ENCODE data around the gene YWHAH. TPM values are rescaled to one million over a fixed set of nuclear protein-coding genes. Genes with fewer than 3 reads are reported as not detected.
"Not testable (repeated sequence)": the region's sequence is repeated elsewhere in the genome, so short reads cannot be mapped to it uniquely, and the experiment has no call there.

The YWHAH gene
- total RNA-seq, 8 experiments from 2014 or later, result 49.9 to 226 (median 106) TPM

- in situ Hi-C loops (cut with MboI; ENCODE audit: low pct_unique_long_range_greater_than_20kb in 2 of 9, low sequenced_read_pairs in 9 of 9, unreplicated experiment in 9 of 9), result loop anchor here in 3 of 9 experiments (5.0 to 25.0 kb wide), 5 partner anchors 104 to 484 kb away; partner anchors contain the start of genes BPIFC (in 1 of the 3) and FBXO7 (in 1 of the 3)
- H3K27ac ChIP-seq, result no peak overlapping the region
- H3K4me3 ChIP-seq, result no peak overlapping the region
- ATAC-seq (replicated peaks in 6 of 8), result peak in 1 of 8 experiments; percentile 6
- peaks cover 2 to 16% of the 10 kb centered on the region in 2 donors for H3K4me1 ChIP-seq (replicated peaks in 1 of 2)
- WGBS, 10 experiments, result 63 to 100% (median 88%) methylated on average over 1 to 3 of the region's 3 CpGs; no CpG with 5 or more reads in 4 of the 10 experiments
These were observed 33.6 kb downstream of the YWHAH start for GRCh38 chr22:31977939-31978338.

GRCh38 chr22:31980628-31981027 is 36.3 kb downstream of the YWHAH start:
- H3K4me3 ChIP-seq, result no peak overlapping the region
- 13 to 100% (median 50%) methylated on average over 1 to 3 of the region's 4 CpGs; no CpG with 5 or more reads in 4 of the 10 experiments for WGBS, 10 experiments
- peaks cover 2 to 16% of the 10 kb centered on the region in 2 donors for H3K4me1 ChIP-seq (replicated peaks in 1 of 2)
- H3K27ac ChIP-seq, result no peak overlapping the region
- ATAC-seq (replicated peaks in 6 of 8), result no peak
- in situ Hi-C loops (cut with MboI; ENCODE audit: low pct_unique_long_range_greater_than_20kb in 2 of 9, low sequenced_read_pairs in 9 of 9, unreplicated experiment in 9 of 9), result loop anchor here in 3 of 9 experiments (25.0 kb wide), 3 partner anchors 107 to 482 kb away; partner anchors contain the start of genes BPIFC (in 1 of the 3) and FBXO7 (in 1 of the 3)

GRCh38 chr22:31981976-31982375 is 37.6 kb downstream of the YWHAH start:
- not testable (repeated sequence) for ATAC-seq (replicated peaks in 6 of 8); H3K4me3 ChIP-seq; H3K27ac ChIP-seq
- WGBS, 10 experiments, result 33 to 100% (median 78%) methylated on average over 2 to 4 of the region's 8 CpGs; no CpG with 5 or more reads in 5 of the 10 experiments
- in situ Hi-C loops (cut with MboI; ENCODE audit: low pct_unique_long_range_greater_than_20kb in 2 of 9, low sequenced_read_pairs in 9 of 9, unreplicated experiment in 9 of 9), result loop anchor here in 3 of 9 experiments (25.0 kb wide), 3 partner anchors 105 to 480 kb away; partner anchors contain the start of genes BPIFC (in 1 of the 3) and FBXO7 (in 1 of the 3)
- H3K4me1 ChIP-seq (replicated peaks in 1 of 2), result peaks cover 2 to 14% of the 10 kb centered on the region in 2 donors

- WGBS, 10 experiments, result 8 to 94% (median 42%) methylated on average over 1 to 5 of the region's 6 CpGs; no CpG with 5 or more reads in 3 of the 10 experiments
- no peak for ATAC-seq (replicated peaks in 6 of 8)
- in situ Hi-C loops (cut with MboI; ENCODE audit: low pct_unique_long_range_greater_than_20kb in 2 of 9, low sequenced_read_pairs in 9 of 9, unreplicated experiment in 9 of 9), result loop anchor here in 3 of 9 experiments (25.0 kb wide), 3 partner anchors 103 to 478 kb away; partner anchors contain the start of genes BPIFC (in 1 of the 3) and FBXO7 (in 1 of the 3)
- Histone ChIP-seq H3K4me3 (no peak overlapping the region), H3K4me1 (replicated peaks in 1 of 2) (no peaks in the 10 kb centered on the region), H3K27ac (no peak overlapping the region)
These were observed 39.7 kb downstream of the YWHAH start for GRCh38 chr22:31983911-31984656.

GRCh38 chr22:31987218-31987617 is 42.9 kb downstream of the YWHAH start:
- in situ Hi-C loops (cut with MboI; ENCODE audit: low pct_unique_long_range_greater_than_20kb in 2 of 9, low sequenced_read_pairs in 9 of 9, unreplicated experiment in 9 of 9), result loop anchor here in 3 of 9 experiments (25.0 kb wide), 3 partner anchors 100 to 475 kb away; partner anchors contain the start of genes BPIFC (in 1 of the 3) and FBXO7 (in 1 of the 3)
- 14 to 100% (median 55%) methylated on average over 1 of the region's 1 CpG; no CpG with 5 or more reads in 4 of the 10 experiments for WGBS, 10 experiments
- Histone ChIP-seq H3K4me1 (replicated peaks in 1 of 2) (no peaks in the 10 kb centered on the region), H3K4me3 (no peak overlapping the region), H3K27ac (no peak overlapping the region)
- ATAC-seq (replicated peaks in 6 of 8), result no peak

- in situ Hi-C loops (cut with MboI; ENCODE audit: low pct_unique_long_range_greater_than_20kb in 2 of 9, low sequenced_read_pairs in 9 of 9, unreplicated experiment in 9 of 9), result loop anchor here in 3 of 9 experiments (25.0 kb wide), 3 partner anchors 96 to 471 kb away; partner anchors contain the start of genes BPIFC (in 1 of the 3) and FBXO7 (in 1 of the 3)
- WGBS, 10 experiments, result 0 to 100% (median 83%) methylated on average over 1 to 3 of the region's 4 CpGs; no CpG with 5 or more reads in 3 of the 10 experiments
- no peak overlapping the region for H3K27ac ChIP-seq
- H3K4me3 ChIP-seq, result no peak overlapping the region
- ATAC-seq (replicated peaks in 6 of 8), result peak in 3 of 8 experiments; percentile 73 to 95 (median 74)
- no peaks in the 10 kb centered on the region for H3K4me1 ChIP-seq (replicated peaks in 1 of 2)
These were observed 46.9 kb downstream of the YWHAH start for GRCh38 chr22:31991102-31991839.

- in situ Hi-C loops (cut with MboI; ENCODE audit: low pct_unique_long_range_greater_than_20kb in 2 of 9, low sequenced_read_pairs in 9 of 9, unreplicated experiment in 9 of 9), result loop anchor here in 3 of 9 experiments (25.0 kb wide), 3 partner anchors 92 to 467 kb away; partner anchors contain the start of genes BPIFC (in 1 of the 3) and FBXO7 (in 1 of the 3)
- Histone ChIP-seq H3K4me3 (no peak overlapping the region), H3K27ac (no peak overlapping the region), H3K4me1 (replicated peaks in 1 of 2) (no peaks in the 10 kb centered on the region)
- no peak for ATAC-seq (replicated peaks in 6 of 8)
- WGBS, 10 experiments, result 17 to 100% (median 61%) methylated on average over 1 to 3 of the region's 3 CpGs; no CpG with 5 or more reads in 1 of the 10 experiments
These were observed 50.7 kb downstream of the YWHAH start for GRCh38 chr22:31995046-31995445.

- H3K4me1 ChIP-seq (replicated peaks in 1 of 2), result no peaks in the 10 kb centered on the region
- H3K4me3 ChIP-seq, result no peak overlapping the region
- in situ Hi-C loops (cut with MboI; ENCODE audit: low pct_unique_long_range_greater_than_20kb in 2 of 9, low sequenced_read_pairs in 9 of 9, unreplicated experiment in 9 of 9), result loop anchor here in 3 of 9 experiments (25.0 kb wide), 3 partner anchors 91 to 466 kb away; partner anchors contain the start of genes BPIFC (in 1 of the 3) and FBXO7 (in 1 of the 3)
- no peak for ATAC-seq (replicated peaks in 6 of 8)
- H3K27ac ChIP-seq, result no peak overlapping the region
- 0 to 67% (median 44%) methylated on average over 1 to 3 of the region's 3 CpGs; no CpG with 5 or more reads in 2 of the 10 experiments for WGBS, 10 experiments
These were observed 51.5 kb downstream of the YWHAH start for GRCh38 chr22:31995807-31996206.

- H3K4me1 ChIP-seq (replicated peaks in 1 of 2), result no peaks in the 10 kb centered on the region
- H3K4me3 ChIP-seq, result no peak overlapping the region
- peak in 1 of 8 experiments; percentile 41 for ATAC-seq (replicated peaks in 6 of 8)
- in situ Hi-C loops (cut with MboI; ENCODE audit: low pct_unique_long_range_greater_than_20kb in 2 of 9, low sequenced_read_pairs in 9 of 9, unreplicated experiment in 9 of 9), result loop anchor here in 3 of 9 experiments (25.0 kb wide), 3 partner anchors 88 to 463 kb away; partner anchors contain the start of genes BPIFC (in 1 of the 3) and FBXO7 (in 1 of the 3)
- WGBS, 10 experiments, result 20 to 100% (median 91%) methylated on average over 1 to 3 of the region's 3 CpGs; no CpG with 5 or more reads in 1 of the 10 experiments
- H3K27ac ChIP-seq, result no peak overlapping the region
These were observed 54.5 kb downstream of the YWHAH start for GRCh38 chr22:31998784-31999385.

GRCh38 chr22:32000181-32000580 is 55.8 kb downstream of the YWHAH start:
- Histone ChIP-seq H3K27ac (no peak overlapping the region), H3K4me3 (no peak overlapping the region), H3K4me1 (replicated peaks in 1 of 2) (no peaks in the 10 kb centered on the region)
- in situ Hi-C loops (cut with MboI; ENCODE audit: low pct_unique_long_range_greater_than_20kb in 2 of 9, low sequenced_read_pairs in 9 of 9, unreplicated experiment in 9 of 9), result loop anchor here in 1 of 9 experiments (25.0 kb wide), 1 partner anchor 112 kb away; no protein-coding TSS in a partner anchor
- WGBS, 10 experiments, result 0 to 80% (median 30%) methylated on average over 1 of the region's 1 CpG; no CpG with 5 or more reads in 6 of the 10 experiments
- no peak for ATAC-seq (replicated peaks in 6 of 8)

- Histone ChIP-seq H3K4me3 (no peak overlapping the region), H3K4me1 (replicated peaks in 1 of 2) (no peaks in the 10 kb centered on the region), H3K27ac (no peak overlapping the region)
- WGBS, 10 experiments, result 17 to 100% (median 67%) methylated on average over 1 of the region's 1 CpG; no CpG with 5 or more reads in 5 of the 10 experiments
- in situ Hi-C loops (cut with MboI; ENCODE audit: low pct_unique_long_range_greater_than_20kb in 2 of 9, low sequenced_read_pairs in 9 of 9, unreplicated experiment in 9 of 9), result loop anchor here in 1 of 9 experiments (25.0 kb wide), 1 partner anchor 107 kb away; no protein-coding TSS in a partner anchor
- ATAC-seq (replicated peaks in 6 of 8), result no peak
These were observed 61.1 kb downstream of the YWHAH start for GRCh38 chr22:32005453-32005852.

Data from motor neuron (in vitro differentiated cells).